H9 (cell line): ENCODE data around the gene NOCT. TPM values are rescaled to one million over a fixed set of nuclear protein-coding genes. Genes with fewer than 3 reads are reported as not detected.
A peak's percentile ranks its signal among the peaks of the same experiment; 100 is the strongest.
"Not testable (repeated sequence)": the region's sequence is repeated elsewhere in the genome, so short reads cannot be mapped to it uniquely, and the experiment has no call there.

ENCODE experiments used
- DNase-seq: peaks from one replicate; pipeline ENCODE4 v3.0.0-alpha.2; 2017
- H2AFZ ChIP-seq: one replicate; pipeline ENCODE4 v1.6.1; 2013; ENCODE audit warnings: mild to moderate bottlenecking, low read length, control low read depth, moderate library complexity
- H2AK5ac ChIP-seq: 2 replicates; pipeline ENCODE4 v1.6.1; 2013; ENCODE audit warnings: low read length, control low read depth, mixed read lengths; ENCODE audit not compliant: insufficient read length
- H2BK120ac ChIP-seq: one replicate; pipeline ENCODE4 v1.6.1; 2013; ENCODE audit warnings: low read depth, mild to moderate bottlenecking, low read length, control low read depth, inconsistent platforms; ENCODE audit not compliant: poor library complexity, severe bottlenecking
- H2BK12ac ChIP-seq: 2 replicates; pipeline ENCODE4 v1.6.1; 2013; ENCODE audit warnings: low read length, control low read depth, mixed read lengths, low read depth; ENCODE audit not compliant: insufficient read length
- H2BK15ac ChIP-seq: 2 replicates; pipeline ENCODE4 v1.6.1; 2013; ENCODE audit warnings: low read depth, low read length, control low read depth
- H2BK20ac ChIP-seq: one replicate; pipeline ENCODE4 v1.6.1; 2013; ENCODE audit warnings: low read depth, mild to moderate bottlenecking, low read length, control low read depth, inconsistent platforms; ENCODE audit not compliant: poor library complexity, severe bottlenecking
- H2BK5ac ChIP-seq: 2 replicates; pipeline ENCODE4 v1.6.1; 2013; ENCODE audit warnings: low read length, control low read depth, mixed read lengths; ENCODE audit not compliant: insufficient read length
- H3K14ac ChIP-seq: 2 replicates; pipeline ENCODE4 v1.6.1; 2013; ENCODE audit warnings: low read length, control low read depth; ENCODE audit not compliant: insufficient read depth
- H3K18ac ChIP-seq: 2 replicates; pipeline ENCODE4 v1.6.1; 2013; ENCODE audit warnings: low read depth, mild to moderate bottlenecking, mixed read lengths, low read length, control low read depth; ENCODE audit not compliant: insufficient read length
- H3K23ac ChIP-seq: 2 replicates; pipeline ENCODE4 v1.6.1; 2013; ENCODE audit warnings: low read length, control low read depth, mixed read lengths, low read depth; ENCODE audit not compliant: insufficient read length
- H3K23me2 ChIP-seq: 2 replicates; pipeline ENCODE4 v1.6.1; 2013; ENCODE audit warnings: low read depth, mild to moderate bottlenecking, mixed read lengths, low read length, control low read depth; ENCODE audit not compliant: insufficient read length, poor library complexity, severe bottlenecking
- H3K27ac ChIP-seq: 2 replicates; pipeline ENCODE4 v1.5.1; 2013; ENCODE audit warnings: low read length, control low read depth, mixed read lengths, low read depth; ENCODE audit not compliant: insufficient read length
- H3K27me3 ChIP-seq: 2 replicates; pipeline ENCODE4 v1.6.1; 2013; ENCODE audit warnings: low read length, control low read depth, inconsistent platforms; ENCODE audit not compliant: insufficient read depth
- H3K4ac ChIP-seq: 2 replicates; pipeline ENCODE4 v1.6.1; 2013; ENCODE audit warnings: low read depth, mild to moderate bottlenecking, control low read depth, inconsistent platforms, low read length, moderate library complexity
- H3K4me1 ChIP-seq: 2 replicates; pipeline ENCODE4 v1.6.1; 2013; ENCODE audit warnings: low read length, control low read depth, inconsistent platforms; ENCODE audit not compliant: insufficient read depth
- H3K4me2 ChIP-seq: 2 replicates; pipeline ENCODE4 v1.6.1; 2013; ENCODE audit warnings: low read length, control low read depth, mixed read lengths; ENCODE audit not compliant: insufficient read length, insufficient read depth
- H3K56ac ChIP-seq: 2 replicates; pipeline ENCODE4 v1.6.1; 2013; ENCODE audit warnings: low read depth, mild to moderate bottlenecking, mixed read lengths, low read length, control low read depth; ENCODE audit not compliant: insufficient read length
- H3K79me1 ChIP-seq: 2 replicates; pipeline ENCODE4 v1.6.1; 2013; ENCODE audit warnings: low read depth, mild to moderate bottlenecking, moderate library complexity, low read length, control low read depth, inconsistent platforms; ENCODE audit not compliant: insufficient read depth, poor library complexity, severe bottlenecking
- H3K79me2 ChIP-seq: 2 replicates; pipeline ENCODE4 v1.6.1; 2013; ENCODE audit warnings: low read length, control low read depth, inconsistent platforms; ENCODE audit not compliant: insufficient read depth
- H3K9ac ChIP-seq: 2 replicates; pipeline ENCODE4 v1.6.1; 2013; ENCODE audit warnings: low read length, control low read depth, mixed read lengths; ENCODE audit not compliant: insufficient read length; ENCODE audit errors: extremely low read depth
- H3K9me3 ChIP-seq: one replicate; pipeline ENCODE4 v1.6.1; 2013; ENCODE audit warnings: low read depth, low read length, inconsistent platforms; ENCODE audit not compliant: control insufficient read depth
- H3T11ph ChIP-seq: one replicate; pipeline ENCODE4 v1.6.1; 2013; ENCODE audit warnings: mild to moderate bottlenecking, low read length, control low read depth, inconsistent platforms
- H4K20me1 ChIP-seq: one replicate; pipeline ENCODE4 v1.6.1; 2013; ENCODE audit not compliant: control insufficient read depth, insufficient read length, insufficient read depth
- H4K5ac ChIP-seq: 2 replicates; pipeline ENCODE4 v1.6.1; 2013; ENCODE audit warnings: low read depth, mild to moderate bottlenecking, mixed read lengths, low read length, control low read depth; ENCODE audit not compliant: insufficient read length
- H4K8ac ChIP-seq: replicated peaks from 2 replicates; pipeline ENCODE4 v1.6.1; 2013; ENCODE audit warnings: low read length, control low read depth, mixed read lengths, low read depth; ENCODE audit not compliant: insufficient read length
- H4K91ac ChIP-seq: 2 replicates; pipeline ENCODE4 v1.6.1; 2013; ENCODE audit warnings: low read depth, mild to moderate bottlenecking, moderate library complexity, mixed read lengths, low read length, control low read depth; ENCODE audit not compliant: insufficient read length
- H3K27ac Mint-ChIP-seq, 3 experiments: 2 replicates in 2 of 3; 3 replicates in 1 of 3; pipeline ENCODE4 v1.8.0; 2020 to 2021; ENCODE audit warnings: mixed read lengths in 3 of 3, mild to moderate bottlenecking in 1 of 3, moderate library complexity in 1 of 3
- H3K27me3 Mint-ChIP-seq: 2 replicates; pipeline ENCODE4 v1.8.0; 2021; ENCODE audit warnings: low read depth, mild to moderate bottlenecking, moderate library complexity, mixed read lengths
- H3K36me3 Mint-ChIP-seq, 3 experiments: 2 replicates in 2 of 3; 3 replicates in 1 of 3; pipeline ENCODE4 v1.8.0; 2020 to 2021; ENCODE audit warnings: low read depth in 3 of 3, mixed read lengths in 3 of 3; ENCODE audit not compliant: insufficient read depth in 1 of 3
- H3K4me1 Mint-ChIP-seq, 2 experiments: 2 replicates each; pipeline ENCODE4 v1.8.0; 2020; ENCODE audit warnings: mixed read lengths in 2 of 2
- H3K4me3 Mint-ChIP-seq, 2 experiments: 2 replicates in 1 of 2; 3 replicates in 1 of 2; pipeline ENCODE4 v1.8.0; 2020 to 2021; ENCODE audit warnings: mild to moderate bottlenecking in 2 of 2, mixed read lengths in 2 of 2, moderate library complexity in 1 of 2
- H3K9me3 Mint-ChIP-seq, 2 experiments: 2 replicates in 1 of 2; 3 replicates in 1 of 2; pipeline ENCODE4 v1.8.0; 2020; ENCODE audit warnings: mild to moderate bottlenecking in 2 of 2, mixed read lengths in 2 of 2, moderate library complexity in 1 of 2
- CTCF ChIP-seq: fragments of 200-600 bp; sonication (generic); conservative IDR thresholded peaks from 3 replicates; pipeline ENCODE4 v1.8.0; 2021; ENCODE audit warnings: antibody characterized with exemption, mild to moderate bottlenecking
- WGBS: extraction: QIAGEN DNeasy Blood & Tissue Kit; methylation state at CpG from one replicate; pipeline ENCODE4 v1.1.7; 2013; ENCODE audit warnings: missing lambda C conversion rate, low lambda C conversion rate, mixed read lengths; ENCODE audit not compliant: insufficient read length; ENCODE audit errors: extremely low coverage; 5-methylcytosine and 5-hydroxymethylcytosine counted together
- total RNA-seq: library from RNA; stranded (reverse); gene quantifications from 2 replicates; pipeline ENCODE4 v1.2.1, GENCODE V29; 2021

NOCT gene
- total RNA-seq, 1 experiment from 2014 or later: 37.3 TPM

GRCh38 chr4:139020384-139020783 is 4.8 kb downstream of the NOCT start:
- no peak overlapping the region for H2BK12ac ChIP-seq
- H2AFZ ChIP-seq: no peak overlapping the region
- H2BK15ac ChIP-seq: no peak overlapping the region
- peaks cover 6% of the 10 kb centered on the region for H3K79me1 ChIP-seq
- no peak overlapping the region for H3K14ac ChIP-seq
- no peak overlapping the region for H2BK120ac ChIP-seq
- H3K56ac ChIP-seq: no peak overlapping the region
- H4K91ac ChIP-seq: no peak overlapping the region
- no peak overlapping the region for H3T11ph ChIP-seq
- no peak overlapping the region for H2BK5ac ChIP-seq
- H3K27ac ChIP-seq: peak overlapping the region; percentile 47
- no peak overlapping the region for H3K9ac ChIP-seq
- no peaks in the 10 kb centered on the region for H4K20me1 ChIP-seq
- Mint-ChIP-seq H3K9me3 (no peaks in the 10 kb centered on the region), H3K27ac (peak overlapping the region; percentile 39 to 90 (median 89)), H3K4me1 (peaks cover 59 to 62% of the 10 kb centered on the region in 2 experiments), H3K4me3 (peak overlapping the region; percentile 29 to 65), H3K36me3 (peaks cover 14 to 24% (median 18%) of the 10 kb centered on the region in 3 experiments), H3K27me3 (no peaks in the 10 kb centered on the region)
- H3K4me2 ChIP-seq: peak overlapping the region; percentile 47
- no peak overlapping the region for H3K23ac ChIP-seq
- H2BK20ac ChIP-seq: no peak overlapping the region
- no CpG with 5 or more reads among the region's 4 CpGs for WGBS
- peaks cover 61% of the 10 kb centered on the region; the same call in 1 of the 2 replicates for H3K79me2 ChIP-seq
- no peak; the same call in 2 of the 3 replicates for TF ChIP-seq CTCF
- H4K8ac ChIP-seq: no peak overlapping the region
- peak; percentile 72 for DNase-seq
- no peak overlapping the region for H3K18ac ChIP-seq
- no peaks in the 10 kb centered on the region for H3K27me3 ChIP-seq
- no peaks in the 10 kb centered on the region for H3K9me3 ChIP-seq
- no peak overlapping the region for H3K4ac ChIP-seq
- H2AK5ac ChIP-seq: no peak overlapping the region
- H4K5ac ChIP-seq: no peak overlapping the region
- peaks cover 5% of the 10 kb centered on the region; the same call in 1 of the 2 replicates for H3K4me1 ChIP-seq
- no peaks in the 10 kb centered on the region for H3K23me2 ChIP-seq

GRCh38 chr4:139021071-139021470 is 5.5 kb downstream of the NOCT start:
- H3K27me3 Mint-ChIP-seq, H3K4me1 ChIP-seq, H4K5ac ChIP-seq, H3K14ac ChIP-seq, H2BK5ac ChIP-seq, H4K91ac ChIP-seq, H3K79me1 ChIP-seq, H3T11ph ChIP-seq, H2BK12ac ChIP-seq, H2AFZ ChIP-seq, DNase-seq, H3K23me2 ChIP-seq, H3K9ac ChIP-seq, H3K56ac ChIP-seq, H2BK15ac ChIP-seq, H3K4ac ChIP-seq, H2BK20ac ChIP-seq, H3K9me3 ChIP-seq, H2AK5ac ChIP-seq, H4K8ac ChIP-seq, H3K27me3 ChIP-seq, H2BK120ac ChIP-seq, H4K20me1 ChIP-seq, H3K9me3 Mint-ChIP-seq, H3K23ac ChIP-seq, H3K18ac ChIP-seq: not testable (repeated sequence)
- Histone ChIP-seq H3K4me2 (peak overlapping the region; percentile 47), H3K27ac (peak overlapping the region; percentile 47), H3K79me2 (peaks cover 63% of the 10 kb centered on the region; the same call in 1 of the 2 replicates)
- no CpG with 5 or more reads among the region's 12 CpGs for WGBS
- H3K36me3 Mint-ChIP-seq: peaks cover 14 to 24% (median 18%) of the 10 kb centered on the region in 3 experiments
- H3K4me1 Mint-ChIP-seq: peaks cover 59 to 62% of the 10 kb centered on the region in 2 experiments
- peak overlapping the region in 2 of 3 experiments; percentile 89 to 94; a peak in 3 of 7 replicates for H3K27ac Mint-ChIP-seq
- peak overlapping the region in 1 of 2 experiments; percentile 65; a peak in 2 of 5 replicates for H3K4me3 Mint-ChIP-seq
